IPS-18c (cell line): Measurements from ENCODE around the gene GPR55.
"Not testable (repeated sequence)": the region's sequence is repeated elsewhere in the genome, so short reads cannot be mapped to it uniquely, and the experiment has no call there.

ENCODE experiments used
- H3K4me3 ChIP-seq: 2 replicates; pipeline ENCODE4 v1.7.0; 2013; ENCODE audit warnings: low read depth, mild to moderate bottlenecking, low read length, moderate library complexity; ENCODE audit not compliant: insufficient read depth
- H3K9me3 ChIP-seq: one replicate; pipeline ENCODE4 v1.6.1; 2013; ENCODE audit warnings: mild to moderate bottlenecking, low read length, moderate library complexity; ENCODE audit not compliant: control insufficient read depth, insufficient read depth

The GPR55 gene

DNA sequence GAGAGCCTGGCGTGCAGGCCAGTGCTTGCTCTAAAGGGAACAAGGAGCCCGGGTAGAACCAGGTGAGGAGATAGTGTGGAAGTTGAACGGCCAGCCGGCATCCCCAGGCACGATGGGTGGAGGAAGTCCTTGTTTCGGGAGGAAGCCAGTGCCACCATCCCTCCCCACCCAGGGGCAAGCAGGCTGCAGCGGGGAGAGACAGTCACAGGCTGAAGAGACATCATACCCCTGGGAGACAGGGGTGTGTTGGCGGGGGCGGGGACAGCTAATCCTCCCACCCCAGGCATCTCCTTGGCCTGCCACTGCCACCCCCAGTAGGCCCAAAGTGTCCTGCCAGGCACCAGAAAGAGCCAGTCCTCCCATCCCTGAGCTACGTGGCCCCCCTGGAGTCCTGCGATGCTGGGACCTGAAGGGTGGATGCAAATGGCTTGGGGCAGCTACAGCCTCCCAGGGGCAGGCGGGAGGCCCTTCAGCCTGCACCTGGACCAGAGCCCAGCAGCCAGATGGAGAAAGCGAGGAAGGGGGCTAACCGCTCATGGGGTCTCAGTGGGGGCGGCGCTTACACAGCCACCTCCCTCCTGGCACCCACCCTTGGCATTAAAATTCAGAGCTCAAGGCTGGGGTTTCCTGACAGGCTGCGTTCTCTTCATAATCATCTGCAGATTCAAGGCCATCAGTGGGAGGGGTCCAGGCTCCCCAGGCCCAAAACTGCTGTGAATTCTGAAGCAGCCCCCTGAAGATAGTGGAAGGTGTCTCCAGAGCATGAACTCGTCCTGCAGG, 14.8 kb upstream of the GPR55 start:
- H3K4me3 ChIP-seq = no peak overlapping the region
- no peaks in the 10 kb centered on the region for H3K9me3 ChIP-seq

DNA sequence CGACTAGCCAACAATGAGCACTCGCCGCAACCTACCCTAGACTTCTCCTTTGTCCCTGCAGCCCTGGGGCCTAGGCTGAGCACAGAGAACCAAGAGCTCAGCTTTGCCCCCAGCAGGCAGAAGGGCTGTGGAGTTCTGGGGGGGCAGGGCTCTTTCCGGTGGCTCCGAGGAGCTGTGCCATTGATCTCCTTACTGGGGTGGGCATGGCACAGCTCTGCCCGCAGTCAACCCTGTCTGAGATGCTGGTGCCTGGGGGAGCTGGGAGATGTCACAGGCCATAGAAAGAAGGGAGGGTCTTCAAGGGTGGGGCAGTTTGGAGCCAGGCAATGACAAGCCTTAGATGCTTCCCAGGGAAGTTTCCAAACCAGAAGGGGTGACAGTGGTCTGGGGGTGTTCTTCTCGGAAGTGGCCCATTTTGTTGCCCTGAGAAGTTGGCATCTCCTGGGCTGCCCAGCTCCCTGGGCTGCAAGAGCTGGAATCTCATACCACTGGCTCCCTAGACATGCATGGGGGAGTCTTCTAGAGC, 14.1 kb upstream of the GPR55 start:
- H3K4me3 ChIP-seq = no peak overlapping the region
- no peaks in the 10 kb centered on the region for H3K9me3 ChIP-seq

DNA sequence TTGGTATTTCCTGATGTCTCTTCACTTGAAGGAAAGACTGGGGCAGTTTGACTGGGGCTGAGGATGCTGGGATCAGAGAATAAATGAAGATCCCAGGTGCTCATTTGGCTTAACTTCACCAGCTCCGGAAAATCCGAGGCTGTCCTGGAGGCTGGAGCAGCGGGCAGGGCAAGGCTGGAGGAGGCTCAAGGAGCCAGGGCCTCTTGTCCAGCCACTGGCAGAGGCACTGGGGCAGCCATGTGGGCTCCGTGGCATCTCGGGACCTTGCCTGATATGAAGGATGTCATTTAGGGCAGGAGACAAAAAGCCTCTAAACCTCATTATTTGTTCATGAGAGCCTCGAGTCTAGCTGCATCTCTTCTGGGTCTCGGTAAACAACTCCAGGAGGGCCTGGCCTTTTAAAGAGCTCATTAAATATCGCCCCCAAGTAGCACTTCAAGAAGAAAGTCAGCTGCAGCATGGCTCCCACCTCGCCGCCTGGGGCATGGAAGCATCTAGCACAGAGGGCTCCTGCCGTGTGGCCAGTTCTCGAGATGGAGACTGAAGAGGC, 13.5 kb upstream of the GPR55 start:
- Histone ChIP-seq H3K9me3 (no peaks in the 10 kb centered on the region), H3K4me3 (no peak overlapping the region)

DNA sequence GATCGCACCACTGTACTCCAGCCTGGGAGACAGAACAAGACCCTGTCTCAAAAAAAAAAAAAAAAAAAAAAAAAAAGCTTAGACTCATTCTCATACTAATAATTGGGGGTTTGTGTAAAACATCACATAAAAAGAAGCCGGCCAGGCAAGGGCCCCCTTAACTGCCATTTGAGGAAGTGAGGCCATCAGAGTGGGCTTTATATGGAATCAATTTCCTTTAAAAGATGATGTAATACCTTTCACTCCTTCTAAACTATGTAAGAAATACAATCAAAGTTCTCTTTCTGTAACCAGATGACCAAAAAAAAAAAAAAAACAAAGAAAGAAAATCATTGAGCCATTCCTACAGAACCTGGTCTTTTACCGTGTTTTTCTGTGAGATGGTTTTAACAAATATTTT, 13.1 kb upstream of the GPR55 start:
- H3K4me3 ChIP-seq = no peak overlapping the region
- no peaks in the 10 kb centered on the region for H3K9me3 ChIP-seq

GRCh38 chr2:230937362-230937761, 12.3 kb upstream of the GPR55 start:
- H3K9me3 ChIP-seq = no peaks in the 10 kb centered on the region
- no peak overlapping the region for H3K4me3 ChIP-seq

DNA sequence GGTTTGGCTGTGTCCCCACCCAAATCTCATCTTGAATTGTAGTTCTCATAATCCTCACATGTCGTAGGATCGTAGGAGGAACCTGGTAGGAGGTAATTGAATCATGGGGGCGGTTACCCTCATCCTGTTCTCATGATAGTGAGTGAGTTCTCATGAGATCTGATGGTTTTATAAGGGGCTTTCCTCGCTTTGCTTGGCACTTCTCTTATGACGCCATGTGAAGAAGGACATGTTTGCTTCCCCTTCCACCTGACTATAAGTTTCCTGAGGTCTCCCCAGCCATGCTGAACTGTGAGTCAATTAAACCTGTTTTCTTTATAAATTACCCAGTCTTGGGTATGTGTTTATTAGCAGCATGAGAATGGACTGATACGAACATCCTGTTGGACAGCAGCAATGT, 11.2 kb upstream of the GPR55 start:
- not testable (repeated sequence) for H3K9me3 ChIP-seq, H3K4me3 ChIP-seq

DNA sequence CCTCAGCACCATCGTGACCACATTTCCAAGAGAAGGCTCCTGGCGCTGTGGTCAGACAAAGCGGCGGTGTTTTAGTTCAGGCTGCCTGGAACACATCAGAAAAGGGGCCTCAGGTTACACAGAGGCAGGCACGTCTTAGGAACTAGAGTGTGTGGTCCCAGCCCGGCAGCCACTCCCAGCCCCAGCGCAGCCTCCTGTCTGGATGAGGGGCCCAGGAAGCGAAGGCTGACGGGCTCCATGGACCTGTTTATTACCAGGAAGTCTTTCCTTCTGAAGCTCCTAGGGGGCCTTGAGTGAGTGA, 10.0 kb upstream of the GPR55 start:
- Histone ChIP-seq H3K4me3 (no peak overlapping the region), H3K9me3 (no peaks in the 10 kb centered on the region)

- no peak overlapping the region for H3K4me3 ChIP-seq
- H3K9me3 ChIP-seq = no peaks in the 10 kb centered on the region
Measured at GRCh38 chr2:230934231-230935129, 9.4 kb upstream of the GPR55 start.

- Histone ChIP-seq H3K9me3 (no peaks in the 10 kb centered on the region), H3K4me3 (no peak overlapping the region)
Measured at GRCh38 chr2:230933521-230934180, 8.6 kb upstream of the GPR55 start.

DNA sequence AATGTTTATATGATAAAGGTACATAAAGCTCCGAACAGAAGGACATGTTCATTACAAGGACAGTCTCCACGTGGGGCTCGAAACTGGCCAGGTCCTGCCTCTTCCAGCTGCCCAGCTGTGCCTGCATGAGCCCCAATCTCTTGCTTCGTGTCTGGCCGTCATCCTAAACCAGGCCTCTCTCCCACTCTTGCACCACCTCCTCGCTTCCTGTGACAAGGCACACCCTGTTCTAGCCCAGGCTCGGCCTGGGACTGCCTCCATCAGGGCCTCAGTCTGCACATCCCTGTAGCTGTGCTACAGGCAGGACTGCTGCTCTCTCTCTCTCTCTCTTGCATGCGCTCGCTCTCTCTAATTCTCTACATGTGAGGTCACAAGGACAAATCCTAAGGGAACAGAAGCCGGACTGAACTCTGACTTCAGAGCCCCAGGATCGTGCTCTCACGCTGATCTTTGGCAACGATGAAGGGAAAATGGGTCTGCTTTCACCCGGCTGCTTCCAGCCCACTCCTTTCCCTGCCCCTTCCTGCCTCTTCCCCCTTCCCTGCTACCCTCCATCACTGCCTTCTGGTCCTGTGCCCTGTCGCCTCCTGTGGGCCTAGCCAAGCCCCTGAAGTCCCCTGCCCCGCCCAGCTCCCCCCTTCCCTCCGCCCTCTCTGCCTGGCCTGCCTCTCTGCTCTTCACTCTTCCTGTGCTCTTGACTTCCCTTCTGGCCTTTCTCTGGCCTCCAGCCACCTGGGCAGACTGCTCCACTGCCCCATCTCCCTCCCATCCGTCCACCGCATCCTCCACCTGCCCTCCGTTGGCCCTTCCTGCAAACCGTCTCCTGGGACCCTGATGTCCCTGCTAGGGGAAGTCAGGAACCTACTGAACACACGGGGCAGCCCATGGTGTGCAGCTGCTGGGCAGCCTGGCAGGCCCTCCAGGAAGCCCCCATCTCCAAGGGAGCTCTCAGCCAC, 7.8 kb upstream of the GPR55 start:
- H3K4me3 ChIP-seq = no peak overlapping the region
- no peaks in the 10 kb centered on the region for H3K9me3 ChIP-seq

- no peaks in the 10 kb centered on the region for H3K9me3 ChIP-seq
Measured at GRCh38 chr2:230931556-230932231, 6.7 kb upstream of the GPR55 start.

DNA sequence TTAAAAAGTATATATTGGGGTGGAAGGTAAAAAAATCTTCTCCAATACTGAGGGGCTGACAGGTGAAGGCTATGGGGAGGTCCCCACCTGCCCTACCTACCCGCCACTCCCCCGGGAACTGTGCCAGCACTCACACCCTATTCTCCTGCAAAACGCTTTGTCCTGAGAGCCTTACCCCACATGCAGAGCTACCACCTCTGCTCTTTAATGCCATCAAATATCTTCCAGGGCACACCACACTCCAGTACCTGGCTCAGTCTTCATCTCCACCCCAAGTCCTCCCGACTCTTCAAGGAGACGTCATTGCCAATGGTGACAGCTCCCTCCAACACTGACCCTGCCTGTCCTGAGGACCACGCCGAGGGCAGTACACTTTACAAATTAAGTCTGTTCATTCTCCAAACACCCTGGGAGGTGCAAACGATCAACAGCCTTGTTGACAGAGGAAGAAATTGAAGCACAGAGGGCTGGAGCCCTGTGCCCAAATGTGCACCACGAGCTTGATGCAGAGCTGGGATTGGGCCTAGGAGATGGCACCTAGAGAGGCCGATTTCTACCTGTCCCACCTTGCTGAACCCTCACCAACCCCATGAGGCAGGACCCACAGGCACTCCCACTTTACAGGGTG, 6.0 kb upstream of the GPR55 start:
- H3K9me3 ChIP-seq = no peaks in the 10 kb centered on the region
- no peak overlapping the region for H3K4me3 ChIP-seq

More at GRCh38 chr2:230931556-230932231, 6.7 kb upstream of the GPR55 start:
- H3K4me3 ChIP-seq = no peak overlapping the region

DNA sequence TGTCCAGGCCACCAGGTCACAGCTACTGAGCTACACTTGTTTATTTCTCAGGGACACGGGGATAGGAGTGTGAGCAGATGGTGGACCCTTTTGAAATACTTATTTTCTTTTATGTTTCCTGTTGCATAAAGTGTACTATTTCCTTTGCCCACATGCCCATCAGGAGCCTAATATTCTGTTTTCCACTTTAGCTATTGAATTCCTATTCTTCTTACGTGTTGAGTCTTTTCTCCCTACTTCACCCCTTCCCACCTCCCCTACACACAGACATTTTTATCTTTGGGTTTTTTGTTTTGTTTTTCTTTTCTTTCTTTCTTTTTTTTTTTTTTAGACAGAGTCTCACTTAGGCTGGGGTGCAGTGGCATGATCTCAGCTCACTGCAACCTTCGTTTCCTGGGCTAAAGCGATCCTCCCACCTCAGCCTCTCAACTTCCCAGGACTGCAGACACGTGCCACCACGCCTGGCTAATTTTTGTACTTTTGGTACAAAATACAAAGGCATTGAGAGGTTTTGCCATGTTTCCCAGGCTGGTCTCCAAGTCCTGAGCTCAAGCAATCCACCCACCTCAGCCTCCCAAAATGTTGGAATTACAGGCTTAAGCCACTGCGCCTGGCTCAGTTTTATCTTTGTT, 5.2 kb upstream of the GPR55 start:
- H3K4me3 ChIP-seq = no peak overlapping the region
- H3K9me3 ChIP-seq = no peaks in the 10 kb centered on the region

DNA sequence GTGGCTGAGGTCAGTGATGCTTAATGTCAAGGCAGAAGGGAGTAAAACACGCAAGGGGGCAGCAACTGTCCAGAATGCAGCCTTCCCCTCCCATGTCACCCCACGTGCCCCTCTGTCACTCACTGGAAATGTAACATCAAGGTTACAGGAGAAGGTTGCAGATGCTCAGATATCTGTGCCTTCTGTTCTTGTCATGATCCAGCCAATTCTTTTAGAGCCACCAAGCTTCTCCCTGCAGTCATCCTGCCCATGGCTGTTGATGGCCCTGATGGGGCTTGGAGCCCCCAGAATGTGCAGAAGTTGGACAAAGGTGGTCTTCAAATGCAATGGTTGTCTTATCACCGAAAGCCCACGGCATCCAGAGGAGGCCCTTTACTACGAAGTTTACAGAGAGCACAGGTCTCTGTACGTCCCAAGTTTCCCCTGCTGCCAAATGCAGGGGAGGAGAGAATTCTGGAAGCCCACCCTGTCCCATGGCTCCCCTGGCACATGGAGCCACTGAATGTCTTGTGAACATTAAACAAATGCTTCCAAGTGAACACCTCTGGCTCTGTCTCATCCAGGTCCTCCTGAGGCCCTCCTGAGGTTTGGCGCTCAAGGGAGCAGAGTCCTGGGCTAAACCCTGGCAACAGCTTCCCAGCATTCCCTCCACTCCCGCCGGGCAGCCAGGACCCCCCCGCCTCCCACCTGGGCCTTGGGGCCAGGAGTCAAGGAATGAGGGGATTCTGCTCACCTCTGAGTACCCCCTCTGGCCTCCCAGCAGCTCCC, 4.5 kb upstream of the GPR55 start:
- Histone ChIP-seq H3K4me3 (no peak overlapping the region), H3K9me3 (no peaks in the 10 kb centered on the region)
